GM21367 (cell line): ENCODE measurements around the gene CNNM2.
"Not testable (repeated sequence)": the region's sequence is repeated elsewhere in the genome, so short reads cannot be mapped to it uniquely, and the experiment has no call there.

Experiments
- ATAC-seq: cut with Tn5 transposase; IDR thresholded peaks from one replicate; pipeline ENCODE4 v1.9.1; 2021; ENCODE audit not compliant: unreplicated experiment

Gene CNNM2

DNA sequence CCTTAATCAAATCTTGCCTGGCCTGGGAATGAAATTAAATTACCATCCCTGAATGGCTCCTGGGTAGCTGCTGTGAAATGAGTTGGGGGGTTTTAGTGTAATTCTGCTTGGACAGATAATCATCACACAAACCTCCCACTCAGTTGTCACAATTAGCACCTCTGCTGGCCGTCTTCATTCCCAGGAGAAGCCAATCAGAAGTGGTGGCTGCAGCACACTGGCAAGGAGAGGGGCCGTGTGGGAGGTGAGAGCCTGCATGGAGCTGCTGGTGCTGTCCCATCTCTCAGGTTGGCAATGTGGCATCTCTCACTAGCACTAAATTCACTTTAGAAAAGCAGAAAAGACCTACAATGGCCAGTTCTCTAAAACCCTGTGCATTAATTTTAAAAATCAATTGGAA is 182.5 kb downstream of the CNNM2 start:
- no peak for ATAC-seq

DNA sequence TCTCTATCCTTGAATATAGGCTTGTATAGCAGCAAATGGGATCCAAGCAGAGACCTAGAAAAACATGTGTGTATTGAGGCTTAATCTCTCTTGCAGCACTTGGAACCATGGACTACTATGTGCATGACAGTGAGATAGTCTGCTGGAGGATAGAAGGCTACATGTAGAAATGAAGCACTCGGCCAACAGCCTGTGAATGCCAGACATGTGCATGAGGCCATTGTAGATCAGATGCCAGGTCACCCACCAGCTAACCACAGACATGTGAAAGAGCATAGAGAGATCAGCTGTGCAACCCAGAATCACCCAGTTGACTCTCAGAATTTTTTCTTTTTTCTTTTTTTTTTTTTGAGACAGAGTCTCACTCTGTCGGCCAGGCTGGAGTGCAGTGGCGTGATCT is 184.1 kb downstream of the CNNM2 start:
- no peak for ATAC-seq

DNA sequence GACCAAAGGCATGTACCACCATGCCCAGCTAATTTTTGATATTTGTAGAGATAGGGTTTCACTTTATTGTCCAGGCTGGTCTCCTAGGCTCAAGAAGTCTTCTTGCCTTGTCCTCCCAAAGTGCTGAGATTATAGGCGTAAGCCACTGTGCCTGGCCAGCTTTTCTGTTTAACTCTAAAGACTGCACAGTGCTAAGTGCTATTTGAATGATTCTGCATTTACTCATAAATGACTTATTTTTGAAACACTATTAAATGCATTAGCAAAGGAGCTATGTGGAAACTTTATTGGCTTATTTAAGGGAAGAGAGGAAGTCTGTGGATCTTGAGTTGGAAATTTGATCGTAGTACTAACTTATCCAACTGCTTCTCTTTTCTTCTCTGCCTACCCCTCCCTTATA is 185.9 kb downstream of the CNNM2 start:
- no peak for ATAC-seq

DNA sequence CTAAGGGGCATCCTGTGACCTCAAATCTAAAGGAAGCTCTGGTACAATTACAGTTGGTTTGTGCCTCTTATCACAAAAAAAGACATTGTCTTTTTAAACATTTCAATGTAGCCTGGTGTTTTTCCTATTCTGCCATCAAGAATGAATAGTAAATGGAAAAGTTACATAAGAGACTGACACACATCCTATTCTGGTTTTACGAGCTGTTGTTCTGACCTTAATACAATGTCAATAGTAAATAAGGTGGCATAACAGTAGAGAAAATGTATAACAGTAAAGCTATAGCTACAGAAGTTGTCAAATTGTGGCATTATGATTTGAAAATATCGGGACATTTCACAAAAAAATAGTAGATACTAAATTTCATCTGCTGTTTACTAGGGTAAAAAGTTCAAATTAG is 186.6 kb downstream of the CNNM2 start:
- no peak for ATAC-seq

DNA sequence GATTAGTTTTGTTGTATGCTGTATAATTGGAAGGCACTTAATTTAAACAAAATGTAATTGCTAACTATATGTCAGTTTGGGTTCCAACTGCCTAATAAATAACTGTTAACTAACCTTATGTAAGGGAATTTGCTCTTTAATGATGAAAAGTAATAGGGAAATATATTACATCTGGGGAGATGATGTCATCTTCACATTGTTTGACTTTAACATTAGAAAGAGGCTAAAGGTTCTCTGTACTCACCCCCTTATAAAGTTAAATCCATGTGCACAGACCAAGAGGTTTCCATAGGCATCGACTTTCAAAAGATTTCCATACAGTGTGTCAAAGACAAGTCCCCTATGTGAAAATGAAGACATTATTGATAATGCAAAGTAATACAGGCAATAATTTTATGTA is 187.4 kb downstream of the CNNM2 start:
- no peak for ATAC-seq

DNA sequence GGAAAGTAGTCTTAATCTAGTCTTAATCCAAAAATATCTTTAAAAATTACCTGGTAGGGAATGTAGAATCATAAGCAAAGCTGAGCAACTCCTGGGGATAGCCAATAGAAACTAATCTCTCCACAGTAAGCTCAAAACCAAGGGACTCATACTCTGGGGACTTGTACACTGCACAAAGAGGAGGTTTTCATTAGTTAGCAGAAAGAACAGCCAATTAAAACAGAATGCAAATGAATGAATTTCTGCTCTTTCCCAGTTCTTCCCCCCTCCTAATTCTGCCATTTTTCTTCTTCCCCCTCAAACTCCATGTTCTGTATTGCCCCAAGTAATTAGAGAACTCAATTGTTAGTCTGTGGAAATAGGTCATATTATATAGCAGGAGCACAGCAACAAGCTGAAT is 188.4 kb downstream of the CNNM2 start:
- ATAC-seq = no peak

DNA sequence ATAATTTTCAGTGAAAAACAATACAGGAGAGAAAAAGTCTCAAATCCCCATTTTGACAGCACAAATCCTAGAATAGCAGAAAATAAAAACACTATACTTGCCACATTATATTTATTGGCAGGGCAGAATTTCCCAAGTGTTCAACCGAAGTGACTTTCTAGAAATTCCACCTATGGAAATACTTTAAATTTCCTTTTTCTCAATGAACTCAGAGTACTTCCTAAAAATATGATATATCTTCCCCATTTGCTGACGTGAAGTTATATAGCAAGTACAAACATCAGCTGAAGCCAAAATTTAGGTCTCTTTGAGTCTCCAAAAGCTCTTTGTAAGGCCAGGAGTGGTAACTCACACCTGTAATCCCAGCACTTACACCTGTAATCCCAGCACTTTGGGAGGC is 191.7 kb downstream of the CNNM2 start:
- no peak for ATAC-seq

DNA sequence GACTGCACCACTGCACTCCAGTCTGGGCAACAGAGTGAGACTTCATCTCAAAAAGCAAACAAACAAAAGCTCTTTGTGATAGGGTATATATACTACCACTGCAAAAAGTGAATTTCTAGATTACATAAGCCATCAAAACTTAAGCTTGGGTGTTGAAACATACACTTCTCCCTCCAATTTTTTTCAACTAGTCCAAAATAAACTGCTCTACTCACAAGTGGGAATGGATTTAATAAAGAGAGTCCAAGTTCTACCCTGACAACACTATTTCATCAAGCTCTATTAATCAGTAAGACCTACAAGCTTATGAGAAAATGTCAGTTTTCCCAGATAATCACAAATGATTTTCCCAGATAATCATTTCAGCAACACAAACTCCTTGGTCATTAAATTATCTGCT is 192.3 kb downstream of the CNNM2 start:
- ATAC-seq = no peak

DNA sequence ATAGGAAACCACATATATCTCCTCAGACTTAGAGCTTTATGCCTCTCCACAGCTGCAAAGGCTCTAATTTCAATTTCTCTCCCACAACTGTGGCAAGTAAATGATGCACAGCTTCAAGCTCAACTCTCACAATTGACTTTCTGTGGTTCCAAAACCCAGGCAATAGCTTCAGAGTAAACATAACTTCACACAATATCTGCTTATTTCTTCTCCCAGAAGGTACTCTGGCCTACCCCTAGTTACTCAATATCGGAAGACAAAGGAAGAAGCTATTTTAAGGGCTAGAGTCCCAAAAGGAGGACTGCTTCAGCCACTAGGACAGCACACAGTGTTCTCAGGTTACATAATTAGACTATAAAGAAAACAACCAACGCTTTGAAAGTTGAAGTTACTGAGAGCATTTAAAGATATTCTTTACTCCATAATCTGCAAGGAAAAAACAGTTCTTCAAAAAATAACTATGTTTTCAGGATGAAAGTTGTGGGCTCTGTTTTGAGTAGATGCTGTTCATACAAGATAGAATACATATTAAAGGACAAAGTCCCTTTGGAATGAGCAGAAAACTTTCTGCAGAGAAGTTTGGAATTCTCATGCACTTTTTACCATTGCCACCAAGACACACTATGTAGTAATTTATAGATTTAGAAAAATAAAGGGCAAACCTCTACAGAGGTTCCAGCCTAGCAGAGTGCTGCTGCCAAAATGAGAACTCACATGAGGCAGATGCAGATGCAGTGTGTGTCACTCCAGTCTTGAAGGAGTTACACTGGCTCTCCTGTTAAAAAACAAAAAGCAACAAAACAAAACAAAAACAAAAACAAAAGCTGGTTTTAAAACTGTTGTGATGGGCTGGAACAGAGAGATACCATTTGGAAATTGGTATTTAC is 193.2 kb downstream of the CNNM2 start:
- peak; percentile 54 for ATAC-seq

DNA sequence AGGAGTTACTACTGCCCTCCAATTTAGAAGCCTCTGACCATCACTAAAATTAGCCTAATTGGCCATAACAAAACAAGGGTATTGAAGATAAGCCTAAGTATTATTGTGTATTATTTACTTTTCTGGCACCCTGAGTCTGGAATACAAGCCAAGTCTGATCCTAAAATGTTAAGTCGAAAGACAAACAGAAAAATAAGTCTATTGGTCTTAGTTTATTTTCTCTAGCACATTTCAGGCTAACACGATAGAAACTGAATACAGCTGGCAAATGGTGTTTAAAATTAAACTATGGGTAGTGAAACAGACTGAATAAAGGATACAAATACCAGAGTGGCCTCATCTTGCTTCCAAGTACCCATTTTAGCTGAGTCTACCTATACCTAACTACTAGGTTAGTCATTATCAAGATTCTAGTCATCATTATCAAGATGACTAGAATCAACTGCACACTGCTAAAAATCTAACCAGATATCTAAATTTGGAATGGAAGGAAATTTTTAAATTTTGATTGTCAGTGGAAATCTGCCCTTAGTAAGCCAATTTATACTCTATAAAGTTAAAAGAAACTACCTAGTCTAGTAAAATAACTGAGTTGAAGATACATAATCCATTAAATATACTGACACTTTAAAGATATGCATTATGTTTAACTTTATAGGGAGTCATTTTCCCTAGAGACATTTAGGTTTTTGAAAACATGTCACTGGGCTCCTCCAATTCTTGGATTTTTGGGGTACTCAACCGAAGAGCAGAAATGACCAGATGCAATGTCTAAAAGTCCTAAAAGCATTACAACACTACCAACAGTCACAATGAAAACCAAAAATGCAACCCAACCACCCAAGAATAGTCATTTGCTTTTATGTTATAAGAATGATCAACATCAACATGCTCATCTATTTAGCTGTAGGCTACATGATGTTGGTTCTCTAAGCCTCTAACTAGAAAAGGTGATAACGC is 194.1 kb downstream of the CNNM2 start:
- no peak for ATAC-seq

DNA sequence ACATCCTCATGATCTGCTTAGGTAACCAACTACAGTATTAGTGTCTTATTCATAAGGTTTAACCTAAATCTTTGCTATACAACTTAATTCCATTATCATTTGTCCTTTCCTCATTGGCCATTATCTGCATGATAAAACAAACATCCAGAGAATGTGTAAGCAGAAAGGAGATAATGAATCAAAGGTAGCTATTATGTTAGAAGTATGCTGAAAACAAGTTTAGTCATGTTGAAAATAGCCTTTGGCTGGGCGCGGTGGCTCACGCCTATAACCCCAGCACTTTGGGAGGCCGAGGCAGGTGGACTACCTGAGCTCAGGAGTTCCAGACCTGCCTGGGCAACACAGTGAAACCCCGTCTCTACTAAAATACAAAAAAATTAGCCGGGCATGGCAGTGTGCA is 196.8 kb downstream of the CNNM2 start:
- ATAC-seq = no peak

DNA sequence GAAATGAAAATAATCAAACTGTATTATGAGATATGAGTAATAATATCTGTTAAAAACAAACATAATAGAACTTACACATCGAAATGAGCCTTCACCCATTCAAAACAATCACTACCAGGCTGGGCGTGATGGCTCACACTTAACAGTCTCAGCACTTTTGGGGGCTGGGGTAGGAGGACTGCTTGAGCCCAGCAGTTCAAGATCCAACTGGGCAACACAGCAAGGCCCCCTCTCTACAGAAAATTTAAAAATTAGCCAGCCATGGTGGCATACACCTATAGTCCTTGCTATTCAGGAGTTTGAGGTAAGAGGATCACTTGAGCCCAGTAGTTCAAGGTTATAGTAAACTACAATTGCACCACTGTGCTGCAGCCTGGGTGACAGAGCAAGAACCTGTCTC is 199.2 kb downstream of the CNNM2 start:
- ATAC-seq = no peak

DNA sequence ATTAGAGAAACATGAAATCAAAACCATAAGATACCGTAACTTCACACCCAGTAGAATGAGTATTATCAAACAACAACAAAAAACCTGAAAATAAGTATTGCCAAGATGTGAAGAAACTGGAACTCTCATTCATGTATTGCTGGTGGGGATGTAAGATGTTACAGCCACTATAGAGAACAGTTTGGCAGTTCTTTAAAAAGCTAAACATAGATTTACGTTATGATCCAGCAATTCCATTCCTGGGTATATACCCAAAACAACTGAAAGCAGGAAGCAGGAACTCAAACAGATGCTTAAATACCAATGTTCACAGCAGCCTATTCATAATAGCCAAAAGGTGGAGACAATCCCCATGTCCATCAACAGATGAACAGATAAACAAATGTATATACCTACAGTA is 202.5 kb downstream of the CNNM2 start:
- ATAC-seq = no peak

DNA sequence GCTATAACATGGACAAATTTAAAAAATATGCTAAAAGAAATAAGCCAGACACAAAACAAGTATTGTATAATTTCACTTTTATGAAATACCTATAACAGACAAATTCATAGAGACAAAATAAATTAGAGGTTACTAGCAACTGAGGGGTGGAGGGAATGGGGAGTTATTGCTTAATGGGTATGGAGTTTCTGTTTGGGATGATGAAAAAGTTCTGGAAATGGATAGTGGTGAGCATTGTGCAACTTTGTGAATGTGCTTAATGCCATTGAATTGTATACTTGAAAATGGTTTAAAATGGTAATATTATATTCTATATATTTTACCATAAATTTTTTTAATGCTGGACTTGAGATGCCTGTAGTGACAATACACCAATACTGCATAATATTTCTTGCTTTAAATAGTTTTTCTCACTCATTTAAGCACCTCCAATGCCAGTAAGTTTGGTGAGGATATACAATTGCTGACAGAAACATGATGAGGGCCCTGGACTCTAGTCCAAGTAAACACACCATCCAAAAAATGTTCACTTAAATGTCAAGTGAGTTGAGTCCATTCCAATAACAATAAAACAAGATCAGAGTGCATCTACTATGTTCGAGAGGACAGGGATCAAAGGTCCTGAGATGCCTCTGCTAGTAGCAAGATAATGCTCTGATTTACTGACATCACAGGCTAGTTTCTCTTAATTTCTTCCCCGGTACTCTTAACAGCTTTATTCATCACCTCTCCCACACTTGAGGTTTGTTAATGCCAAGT is 203.1 kb downstream of the CNNM2 start:
- ATAC-seq = no peak

DNA sequence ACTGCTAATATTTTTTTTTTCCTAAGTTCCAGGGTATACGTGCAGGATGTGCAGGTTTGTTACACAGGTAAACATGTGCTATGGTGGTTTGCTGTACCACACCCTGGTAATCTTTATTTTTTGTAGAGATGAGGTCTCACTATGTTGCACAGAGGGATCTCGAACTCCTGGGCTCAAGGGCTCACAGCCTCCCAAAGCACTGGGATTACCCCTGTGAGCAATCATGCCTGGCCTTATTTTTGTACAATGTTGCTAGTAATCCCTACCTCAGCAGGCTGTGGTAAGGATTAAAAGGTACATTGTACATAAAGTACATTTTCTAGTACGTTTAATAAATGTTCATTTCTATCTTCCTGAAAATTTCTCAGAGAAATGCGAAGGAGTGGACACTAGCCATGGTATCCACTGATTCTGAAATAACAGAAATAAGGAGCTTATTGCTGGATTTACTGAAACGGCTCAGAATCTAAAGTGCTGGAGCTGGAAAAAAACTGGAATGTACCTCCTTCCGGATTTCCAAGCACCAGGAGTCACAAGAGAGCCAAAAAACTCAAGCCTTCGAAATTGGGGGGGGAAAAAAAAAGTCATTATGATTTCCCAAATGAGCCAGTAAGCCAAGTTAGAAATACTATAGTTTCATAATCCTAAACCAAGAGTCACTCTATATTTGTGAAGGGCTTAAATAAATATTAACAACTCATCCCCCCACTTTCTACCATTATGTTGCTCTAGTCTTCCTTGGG is 205.4 kb downstream of the CNNM2 start:
- no peak for ATAC-seq

DNA sequence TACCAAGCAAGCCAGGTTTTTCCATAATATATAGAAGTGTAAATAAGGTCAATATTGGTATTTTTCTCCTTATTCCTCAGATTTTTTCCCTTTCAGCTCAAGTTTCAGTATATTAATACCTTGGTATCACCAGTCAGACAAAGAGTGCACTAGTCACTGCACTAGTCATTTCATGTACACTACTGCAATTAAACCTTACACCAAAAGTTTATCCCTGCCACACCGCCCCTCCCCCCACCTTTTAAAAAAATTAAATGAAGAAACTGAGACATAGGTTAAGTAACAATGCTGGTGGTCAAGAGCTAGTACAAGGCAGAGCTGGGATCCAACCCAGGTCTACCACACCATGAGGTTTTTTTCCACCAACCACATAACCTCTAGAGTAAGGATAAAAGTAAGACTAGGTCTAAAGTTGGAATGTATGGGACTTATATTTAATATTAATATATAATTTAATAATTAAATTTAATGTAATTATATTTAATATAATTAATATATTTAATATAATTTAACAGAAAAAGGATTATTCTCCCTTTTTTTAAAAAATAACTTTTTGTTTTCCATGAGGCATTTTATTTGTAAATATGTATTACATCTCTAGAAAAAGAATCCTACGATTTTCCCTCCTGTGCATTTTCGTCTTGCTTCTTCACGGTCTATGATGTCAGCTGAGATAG is 206.5 kb downstream of the CNNM2 start:
- no peak for ATAC-seq

DNA sequence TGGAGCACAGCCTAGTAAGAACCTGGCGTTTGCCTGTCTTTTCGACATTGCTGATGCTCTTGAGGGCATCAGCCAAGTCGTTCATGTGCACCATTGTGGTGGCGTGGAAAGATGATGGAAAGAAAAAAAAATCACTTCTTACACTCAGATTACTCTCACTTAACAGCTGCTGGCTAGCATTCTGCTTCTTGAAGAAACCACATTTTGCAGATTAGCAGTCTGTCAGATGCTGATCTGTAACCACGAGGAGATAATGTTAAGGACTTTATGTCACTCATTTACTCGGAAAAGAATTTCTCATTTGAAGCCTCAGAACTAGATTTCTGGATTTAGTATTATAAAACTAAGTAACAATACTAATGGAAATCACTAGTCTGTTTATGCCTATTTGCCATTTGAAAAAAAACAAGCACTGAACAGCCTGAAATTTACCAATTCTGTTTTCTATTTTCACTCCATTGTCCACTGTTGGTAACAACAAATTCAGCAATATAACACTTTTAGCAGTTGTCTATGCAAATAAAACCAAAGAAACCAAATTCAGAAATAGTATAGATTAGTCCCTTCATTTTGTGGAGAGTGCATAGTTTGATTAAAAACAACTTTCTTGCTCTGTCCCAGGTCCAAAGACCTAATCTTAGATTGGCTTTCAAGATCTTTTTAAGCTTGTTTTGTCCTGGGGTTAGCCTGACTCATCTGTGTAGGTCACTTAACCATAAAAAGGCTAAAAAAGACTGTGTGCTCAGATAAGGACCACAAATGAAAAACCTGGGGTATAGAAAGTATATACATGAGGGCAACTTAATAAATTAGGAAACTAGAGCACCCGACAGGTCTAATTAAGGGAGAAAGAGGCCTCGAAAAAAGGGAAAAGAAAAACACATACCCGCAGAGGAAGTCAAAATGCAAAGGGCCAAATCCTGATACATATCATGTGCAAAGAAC is 207.5 kb downstream of the CNNM2 start:
- ATAC-seq = peak; percentile 73

DNA sequence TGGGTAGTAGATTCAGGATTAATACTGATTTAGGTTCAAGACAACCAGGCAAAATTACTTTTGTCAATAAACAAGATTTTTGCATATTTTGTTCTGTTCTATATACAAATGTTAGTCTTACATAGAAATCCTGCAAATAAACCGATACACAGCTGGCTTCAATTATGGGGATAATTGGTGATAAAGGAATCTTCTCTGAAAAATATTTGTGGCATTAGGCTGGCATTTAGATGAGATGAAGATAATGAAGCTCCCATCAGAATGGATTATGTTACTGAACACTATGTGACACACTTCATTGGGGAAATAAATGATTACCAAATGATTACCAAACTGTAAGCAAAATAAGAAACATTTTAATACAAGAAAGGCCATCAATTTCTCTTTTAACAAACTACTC is 209.1 kb downstream of the CNNM2 start:
- no peak for ATAC-seq

DNA sequence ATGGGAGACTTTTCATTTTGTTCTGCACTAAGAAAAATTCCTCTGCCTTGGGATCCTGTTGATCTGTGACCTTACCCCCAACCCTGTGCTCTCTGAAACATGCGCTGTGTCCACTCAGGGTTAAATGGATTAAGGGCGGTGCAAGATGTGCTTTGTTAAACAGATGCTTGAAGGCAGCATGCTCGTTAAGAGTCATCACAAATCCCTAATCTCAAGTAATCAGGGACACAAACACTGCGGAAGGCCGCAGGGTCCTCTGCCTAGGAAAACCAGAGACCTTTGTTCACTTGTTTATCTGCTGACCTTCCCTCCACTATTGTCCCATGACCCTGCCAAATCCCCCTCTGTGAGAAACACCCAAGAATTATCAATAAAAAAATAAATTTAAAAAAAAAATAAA is 212.1 kb downstream of the CNNM2 start:
- ATAC-seq = not testable (repeated sequence)
